ENCODE results near the gene WNK1. TPM values are rescaled to one million over a fixed set of nuclear protein-coding genes. Genes with fewer than 3 reads are reported as not detected.

The WNK1 gene
- total RNA-seq, 1 experiment from 2014 or later: 117 TPM

- H3K4me2 ChIP-seq (ENCODE audit: insufficient read depth, insufficient read length, low read length): no peak overlapping the region
- Mint-ChIP-seq H3K4me1 (peaks cover 7 to 9% of the 10 kb centered on the region in 2 experiments), H3K9me3 (no peaks in the 10 kb centered on the region), H3K27ac (no peak overlapping the region; a peak in 1 of 7 replicates), H3K27me3 (ENCODE audit: low read depth) (no peaks in the 10 kb centered on the region), H3K4me3 (no peak overlapping the region), H3K36me3 (ENCODE audit: insufficient read depth in 1 of 3, low read depth in 3 of 3) (no peaks in the 10 kb centered on the region)
- no peak overlapping the region for H3K18ac ChIP-seq (ENCODE audit: insufficient read length, low read depth, low read length)
- no peak overlapping the region for H4K8ac ChIP-seq (replicated peaks; ENCODE audit: insufficient read length, low read depth, low read length)
- no CpG with 5 or more reads among the region's 8 CpGs for WGBS (ENCODE audit: extremely low coverage, insufficient read length, low lambda C conversion rate)
- H3K79me1 ChIP-seq (ENCODE audit: insufficient read depth, low read depth, low read length, poor library complexity, severe bottlenecking): no peaks in the 10 kb centered on the region
- H3K27me3 ChIP-seq (ENCODE audit: insufficient read depth, low read length): no peaks in the 10 kb centered on the region
- H3K4ac ChIP-seq (ENCODE audit: low read depth, low read length): no peak overlapping the region
- no peak overlapping the region for H3K27ac ChIP-seq (ENCODE audit: insufficient read length, low read depth, low read length)
- no peak overlapping the region for H4K5ac ChIP-seq (ENCODE audit: insufficient read length, low read depth, low read length)
- no peak overlapping the region for H2BK12ac ChIP-seq (ENCODE audit: insufficient read length, low read depth, low read length)
- H3K14ac ChIP-seq (ENCODE audit: insufficient read depth, low read length): peak overlapping the region; percentile 58; the same call in 1 of the 2 replicates
- no peaks in the 10 kb centered on the region for H3K9me3 ChIP-seq (ENCODE audit: control insufficient read depth, low read depth, low read length)
- H3K79me2 ChIP-seq (ENCODE audit: insufficient read depth, low read length): no peaks in the 10 kb centered on the region; the same call in 1 of the 2 replicates
- H2BK120ac ChIP-seq (ENCODE audit: low read depth, low read length, poor library complexity, severe bottlenecking): no peak overlapping the region
- DNase-seq: no peak
- no peak overlapping the region for H2AK5ac ChIP-seq (ENCODE audit: insufficient read length, low read length)
- no peak overlapping the region for H2BK5ac ChIP-seq (ENCODE audit: insufficient read length, low read length)
- TF ChIP-seq, protein P1, sequence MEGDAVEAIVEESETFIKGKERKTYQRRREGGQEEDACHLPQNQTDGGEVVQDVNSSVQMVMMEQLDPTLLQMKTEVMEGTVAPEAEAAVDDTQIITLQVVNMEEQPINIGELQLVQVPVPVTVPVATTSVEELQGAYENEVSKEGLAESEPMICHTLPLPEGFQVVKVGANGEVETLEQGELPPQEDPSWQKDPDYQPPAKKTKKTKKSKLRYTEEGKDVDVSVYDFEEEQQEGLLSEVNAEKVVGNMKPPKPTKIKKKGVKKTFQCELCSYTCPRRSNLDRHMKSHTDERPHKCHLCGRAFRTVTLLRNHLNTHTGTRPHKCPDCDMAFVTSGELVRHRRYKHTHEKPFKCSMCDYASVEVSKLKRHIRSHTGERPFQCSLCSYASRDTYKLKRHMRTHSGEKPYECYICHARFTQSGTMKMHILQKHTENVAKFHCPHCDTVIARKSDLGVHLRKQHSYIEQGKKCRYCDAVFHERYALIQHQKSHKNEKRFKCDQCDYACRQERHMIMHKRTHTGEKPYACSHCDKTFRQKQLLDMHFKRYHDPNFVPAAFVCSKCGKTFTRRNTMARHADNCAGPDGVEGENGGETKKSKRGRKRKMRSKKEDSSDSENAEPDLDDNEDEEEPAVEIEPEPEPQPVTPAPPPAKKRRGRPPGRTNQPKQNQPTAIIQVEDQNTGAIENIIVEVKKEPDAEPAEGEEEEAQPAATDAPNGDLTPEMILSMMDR (conservative IDR thresholded peaks at IDR 0.05): no peak
- H4K91ac ChIP-seq (ENCODE audit: insufficient read length, low read depth, low read length): no peak overlapping the region
- H3K23ac ChIP-seq (ENCODE audit: insufficient read length, low read depth, low read length): no peak overlapping the region
- H3K9ac ChIP-seq (ENCODE audit: extremely low read depth, insufficient read length, low read length): no peak overlapping the region
- no peak overlapping the region for H2BK15ac ChIP-seq (ENCODE audit: low read depth, low read length)
- H2BK20ac ChIP-seq (ENCODE audit: low read depth, low read length, poor library complexity, severe bottlenecking): no peak overlapping the region
- no peaks in the 10 kb centered on the region for H3K23me2 ChIP-seq (ENCODE audit: insufficient read length, low read depth, low read length, poor library complexity, severe bottlenecking)
- H2AFZ ChIP-seq (ENCODE audit: low read length): no peak overlapping the region
- no peaks in the 10 kb centered on the region for H4K20me1 ChIP-seq (ENCODE audit: control insufficient read depth, insufficient read depth, insufficient read length)
- no peak overlapping the region for H3T11ph ChIP-seq (ENCODE audit: low read length)
- no peak overlapping the region for H3K56ac ChIP-seq (ENCODE audit: insufficient read length, low read depth, low read length)
- no peaks in the 10 kb centered on the region; the same call in 1 of the 2 replicates for H3K4me1 ChIP-seq (ENCODE audit: insufficient read depth, low read length)
Measured at GRCh38 chr12:958588-959123, 206.3 kb downstream of the WNK1 start.

Other genes starting within 250 kb of the WNK1 start
- 0.24 and 0.77 TPM in 2 replicates for gene NINJ2, start 89.1 kb upstream of the WNK1 start, total RNA-seq (2021)
- 15.3 and 18.2 TPM in 2 replicates for gene RAD52, start 197.1 kb downstream of the WNK1 start, total RNA-seq (2021)
- 48.0 and 51.2 TPM in 2 replicates for gene ERC1, start 238.6 kb downstream of the WNK1 start, total RNA-seq (2021)

Data from H9 (cell line).